Progenitor cell of endocrine pancreas (in vitro differentiated cells): ENCODE results near the gene SOX4. TPM values are rescaled to one million over a fixed set of nuclear protein-coding genes. Genes with fewer than 3 reads are reported as not detected.

Experiments used
- DNase-seq: peaks from one replicate; pipeline ENCODE4 v3.0.0; 2021; ENCODE audit warnings: low spot score; ENCODE audit not compliant: unreplicated experiment
- H3K27ac Mint-ChIP-seq: 2 replicates; pipeline ENCODE4 v1.8.0; 2021; ENCODE audit warnings: mild to moderate bottlenecking, moderate library complexity, mixed read lengths
- H3K27me3 Mint-ChIP-seq: 2 replicates; pipeline ENCODE4 v1.8.0; 2021; ENCODE audit warnings: mixed read lengths
- H3K36me3 Mint-ChIP-seq: 2 replicates; pipeline ENCODE4 v1.8.0; 2022; ENCODE audit warnings: mixed read lengths; ENCODE audit not compliant: insufficient read depth
- H3K4me1 Mint-ChIP-seq: 2 replicates; pipeline ENCODE4 v1.8.0; 2021; ENCODE audit warnings: low read depth, mixed read lengths
- H3K4me3 Mint-ChIP-seq: 2 replicates; pipeline ENCODE4 v1.8.0; 2021; ENCODE audit warnings: low read depth, mild to moderate bottlenecking, moderate library complexity, mixed read lengths
- H3K9me3 Mint-ChIP-seq: 2 replicates; pipeline ENCODE4 v1.8.0; 2021; ENCODE audit warnings: low read depth, mixed read lengths
- total RNA-seq: library from RNA; stranded (reverse); gene quantifications from 2 replicates; pipeline ENCODE4 v1.2.1, GENCODE V29; 2021
- TF ChIP-seq, protein P1 (sequence below): fragments of 200-600 bp; sonication (generic); IDR thresholded peaks from one replicate; pipeline ENCODE4 v1.5.0; 2021; ENCODE audit warnings: antibody characterized with exemption, mild to moderate bottlenecking; ENCODE audit not compliant: unreplicated experiment

The SOX4 gene
- total RNA-seq, 1 donor from 2014 or later, result 293 TPM

DNA sequence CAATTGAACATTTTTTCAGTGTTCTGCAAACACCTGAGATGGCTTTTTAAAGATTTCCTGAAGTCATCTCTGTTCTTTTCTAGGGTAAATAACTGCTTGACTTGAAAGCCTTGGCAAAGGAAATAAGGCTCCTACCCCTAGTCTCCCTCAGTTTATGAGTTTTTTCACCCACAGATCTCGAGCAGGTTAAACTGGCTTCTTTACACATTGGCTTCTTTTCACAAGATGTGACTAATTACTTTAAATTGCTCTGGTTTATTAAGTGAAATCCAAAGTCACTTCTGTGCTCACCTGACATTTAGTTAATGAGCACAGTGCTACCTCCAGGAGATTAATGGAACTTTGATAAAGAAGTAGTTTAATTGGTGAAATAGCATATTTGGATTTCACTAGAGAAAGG, 33.2 kb downstream of the SOX4 start:
- H3K4me1 Mint-ChIP-seq, result peaks cover 6% of the 10 kb centered on the region
- no peaks in the 10 kb centered on the region for H3K9me3 Mint-ChIP-seq
- H3K36me3 Mint-ChIP-seq, result no peaks in the 10 kb centered on the region
- H3K27ac Mint-ChIP-seq, result no peak overlapping the region
- no peaks in the 10 kb centered on the region for H3K27me3 Mint-ChIP-seq
- TF ChIP-seq, protein P1, sequence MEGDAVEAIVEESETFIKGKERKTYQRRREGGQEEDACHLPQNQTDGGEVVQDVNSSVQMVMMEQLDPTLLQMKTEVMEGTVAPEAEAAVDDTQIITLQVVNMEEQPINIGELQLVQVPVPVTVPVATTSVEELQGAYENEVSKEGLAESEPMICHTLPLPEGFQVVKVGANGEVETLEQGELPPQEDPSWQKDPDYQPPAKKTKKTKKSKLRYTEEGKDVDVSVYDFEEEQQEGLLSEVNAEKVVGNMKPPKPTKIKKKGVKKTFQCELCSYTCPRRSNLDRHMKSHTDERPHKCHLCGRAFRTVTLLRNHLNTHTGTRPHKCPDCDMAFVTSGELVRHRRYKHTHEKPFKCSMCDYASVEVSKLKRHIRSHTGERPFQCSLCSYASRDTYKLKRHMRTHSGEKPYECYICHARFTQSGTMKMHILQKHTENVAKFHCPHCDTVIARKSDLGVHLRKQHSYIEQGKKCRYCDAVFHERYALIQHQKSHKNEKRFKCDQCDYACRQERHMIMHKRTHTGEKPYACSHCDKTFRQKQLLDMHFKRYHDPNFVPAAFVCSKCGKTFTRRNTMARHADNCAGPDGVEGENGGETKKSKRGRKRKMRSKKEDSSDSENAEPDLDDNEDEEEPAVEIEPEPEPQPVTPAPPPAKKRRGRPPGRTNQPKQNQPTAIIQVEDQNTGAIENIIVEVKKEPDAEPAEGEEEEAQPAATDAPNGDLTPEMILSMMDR, result no peak
- H3K4me3 Mint-ChIP-seq, result no peak overlapping the region
- no peak for DNase-seq

DNA sequence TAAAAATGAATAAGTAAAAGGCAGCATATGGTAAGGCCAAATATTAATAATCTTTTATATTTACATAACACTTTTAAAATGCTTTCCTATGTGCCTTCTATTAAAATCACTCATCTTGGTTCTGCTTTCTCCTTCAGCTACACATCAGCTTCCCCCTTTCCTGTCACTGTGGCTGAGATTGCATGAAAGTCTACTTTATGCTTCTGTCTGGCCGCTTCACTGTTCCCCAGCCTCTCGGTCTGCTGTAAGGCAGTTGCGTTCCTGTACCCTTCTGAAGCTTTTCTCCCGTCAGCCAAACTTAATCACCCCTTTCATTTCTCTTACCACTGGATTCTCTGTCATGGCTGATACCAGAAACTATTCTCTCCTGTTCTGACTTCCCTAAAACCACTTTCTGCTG, 34.6 kb downstream of the SOX4 start:
- H3K4me3 Mint-ChIP-seq, result no peak overlapping the region
- no peaks in the 10 kb centered on the region for H3K9me3 Mint-ChIP-seq
- TF ChIP-seq, protein P1, result no peak
- peaks cover 6% of the 10 kb centered on the region for H3K4me1 Mint-ChIP-seq
- no peaks in the 10 kb centered on the region for H3K27me3 Mint-ChIP-seq
- no peak overlapping the region for H3K27ac Mint-ChIP-seq
- no peak for DNase-seq
- H3K36me3 Mint-ChIP-seq, result no peaks in the 10 kb centered on the region

DNA sequence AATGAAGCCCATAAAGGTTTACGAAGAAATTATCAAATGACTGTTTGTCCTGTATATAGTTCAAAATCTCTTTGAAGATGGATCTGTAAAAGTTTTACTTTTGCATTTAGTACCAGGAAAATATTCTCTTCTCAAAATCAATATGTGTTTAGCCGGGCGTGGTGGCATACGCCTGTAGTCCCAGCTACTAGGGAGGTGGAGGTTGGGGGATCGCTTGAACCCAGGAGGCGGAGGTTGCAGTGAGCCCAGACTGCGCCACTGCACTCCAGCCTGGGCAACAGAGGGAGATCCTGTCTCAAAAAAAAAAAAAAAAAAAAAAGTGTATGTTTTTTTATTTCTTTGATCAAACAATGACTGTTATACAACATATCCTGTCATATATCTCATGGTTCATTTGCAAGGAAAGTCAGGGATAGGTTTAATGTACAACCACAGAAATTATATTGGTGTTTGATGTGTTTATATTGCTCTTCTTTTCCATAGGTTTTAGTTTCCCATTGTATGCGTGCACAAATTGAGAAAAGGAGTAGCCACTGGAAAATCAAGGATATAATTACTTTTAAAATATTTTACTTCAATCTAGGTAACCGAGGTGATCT, 40.1 kb downstream of the SOX4 start:
- TF ChIP-seq, protein P1, result no peak
- no peak overlapping the region for H3K27ac Mint-ChIP-seq
- no peak overlapping the region for H3K4me3 Mint-ChIP-seq
- H3K9me3 Mint-ChIP-seq, result peaks cover 3% of the 10 kb centered on the region
- no peaks in the 10 kb centered on the region for H3K36me3 Mint-ChIP-seq
- no peaks in the 10 kb centered on the region for H3K27me3 Mint-ChIP-seq
- DNase-seq, result no peak
- peaks cover 2% of the 10 kb centered on the region for H3K4me1 Mint-ChIP-seq

DNA sequence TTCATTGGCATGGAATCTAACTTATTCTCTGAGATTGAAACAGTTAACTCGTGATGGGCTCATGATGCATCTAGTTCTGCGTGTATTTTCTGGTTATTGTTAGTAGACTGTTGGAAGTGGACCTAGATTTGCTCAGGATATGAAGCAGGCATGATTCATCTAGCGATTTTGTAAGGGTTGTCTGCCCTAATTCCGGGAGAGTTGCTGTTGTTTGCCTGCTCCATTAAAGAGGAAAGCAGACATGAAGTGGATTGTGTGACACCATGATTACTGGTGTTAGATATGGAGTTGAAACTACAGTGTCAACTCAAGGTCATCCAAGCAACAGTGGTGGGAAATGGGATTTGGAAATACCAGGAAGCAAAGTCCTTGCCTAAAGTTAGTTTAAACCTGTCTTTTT, 41.0 kb downstream of the SOX4 start:
- Mint-ChIP-seq H3K4me1 (peaks cover 2% of the 10 kb centered on the region), H3K27ac (no peak overlapping the region), H3K9me3 (peaks cover 3% of the 10 kb centered on the region), H3K4me3 (no peak overlapping the region), H3K36me3 (no peaks in the 10 kb centered on the region), H3K27me3 (no peaks in the 10 kb centered on the region)
- TF ChIP-seq, protein P1, result no peak
- DNase-seq, result no peak

DNA sequence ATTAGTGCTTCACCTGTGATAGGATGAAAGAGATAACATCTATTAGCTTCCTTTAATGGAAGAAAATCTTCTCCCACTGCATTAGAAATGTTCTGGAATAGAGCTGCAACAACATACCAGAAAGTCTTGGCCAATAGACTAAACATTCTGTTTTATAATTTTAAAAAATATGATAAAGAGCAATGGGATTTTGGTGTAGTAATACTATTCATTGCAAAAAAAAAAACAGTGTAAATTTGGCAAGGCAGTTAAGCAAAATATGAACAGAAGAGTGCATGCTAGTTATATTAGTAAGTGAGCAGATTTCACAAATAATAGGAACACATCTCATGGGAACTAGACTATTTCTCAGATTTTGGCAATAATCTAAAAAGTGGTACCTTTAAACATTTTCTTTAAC, 43.3 kb downstream of the SOX4 start:
- H3K4me3 Mint-ChIP-seq, result no peak overlapping the region
- peaks cover 11% of the 10 kb centered on the region for H3K9me3 Mint-ChIP-seq
- TF ChIP-seq, protein P1, result no peak
- no peaks in the 10 kb centered on the region for H3K27me3 Mint-ChIP-seq
- peaks cover 2% of the 10 kb centered on the region for H3K4me1 Mint-ChIP-seq
- no peak for DNase-seq
- H3K36me3 Mint-ChIP-seq, result peaks cover 3% of the 10 kb centered on the region
- no peak overlapping the region for H3K27ac Mint-ChIP-seq
